VCaP (cell line): Measurements from ENCODE around the gene MTAP.

Experiments
- H3K27ac ChIP-seq: fragments of 450-650 bp; 2 replicates; pipeline ENCODE4 v1.5.1; 2017
- TF ChIP-seq, protein P1 (sequence below): fragments of 450-650 bp; conservative IDR thresholded peaks from 2 replicates; pipeline ENCODE4 v1.5.1; 2017; ENCODE audit warnings: mild to moderate bottlenecking, moderate library complexity

Gene MTAP

DNA sequence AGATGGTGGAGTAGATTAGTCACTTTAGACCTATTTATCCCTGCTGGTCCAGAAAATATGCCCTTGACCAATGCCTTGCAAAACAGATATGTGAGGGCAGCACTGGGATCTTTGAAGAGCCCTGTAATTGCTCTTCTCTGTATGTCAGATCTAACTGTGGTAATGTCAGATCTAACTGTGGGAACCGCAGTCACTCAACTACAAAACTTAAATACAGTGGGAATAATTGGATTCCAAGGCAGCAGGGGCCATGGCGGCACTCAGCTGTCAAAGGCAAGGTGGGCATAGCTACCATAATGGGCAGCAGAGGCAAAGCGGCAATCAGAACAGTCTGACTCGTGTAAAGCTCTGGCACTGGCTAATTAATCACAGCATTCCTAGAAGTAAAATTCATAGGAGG is 46.2 kb downstream of the MTAP start:
- TF ChIP-seq, protein P1, sequence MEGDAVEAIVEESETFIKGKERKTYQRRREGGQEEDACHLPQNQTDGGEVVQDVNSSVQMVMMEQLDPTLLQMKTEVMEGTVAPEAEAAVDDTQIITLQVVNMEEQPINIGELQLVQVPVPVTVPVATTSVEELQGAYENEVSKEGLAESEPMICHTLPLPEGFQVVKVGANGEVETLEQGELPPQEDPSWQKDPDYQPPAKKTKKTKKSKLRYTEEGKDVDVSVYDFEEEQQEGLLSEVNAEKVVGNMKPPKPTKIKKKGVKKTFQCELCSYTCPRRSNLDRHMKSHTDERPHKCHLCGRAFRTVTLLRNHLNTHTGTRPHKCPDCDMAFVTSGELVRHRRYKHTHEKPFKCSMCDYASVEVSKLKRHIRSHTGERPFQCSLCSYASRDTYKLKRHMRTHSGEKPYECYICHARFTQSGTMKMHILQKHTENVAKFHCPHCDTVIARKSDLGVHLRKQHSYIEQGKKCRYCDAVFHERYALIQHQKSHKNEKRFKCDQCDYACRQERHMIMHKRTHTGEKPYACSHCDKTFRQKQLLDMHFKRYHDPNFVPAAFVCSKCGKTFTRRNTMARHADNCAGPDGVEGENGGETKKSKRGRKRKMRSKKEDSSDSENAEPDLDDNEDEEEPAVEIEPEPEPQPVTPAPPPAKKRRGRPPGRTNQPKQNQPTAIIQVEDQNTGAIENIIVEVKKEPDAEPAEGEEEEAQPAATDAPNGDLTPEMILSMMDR, result no peak
- H3K27ac ChIP-seq, result no peak overlapping the region

DNA sequence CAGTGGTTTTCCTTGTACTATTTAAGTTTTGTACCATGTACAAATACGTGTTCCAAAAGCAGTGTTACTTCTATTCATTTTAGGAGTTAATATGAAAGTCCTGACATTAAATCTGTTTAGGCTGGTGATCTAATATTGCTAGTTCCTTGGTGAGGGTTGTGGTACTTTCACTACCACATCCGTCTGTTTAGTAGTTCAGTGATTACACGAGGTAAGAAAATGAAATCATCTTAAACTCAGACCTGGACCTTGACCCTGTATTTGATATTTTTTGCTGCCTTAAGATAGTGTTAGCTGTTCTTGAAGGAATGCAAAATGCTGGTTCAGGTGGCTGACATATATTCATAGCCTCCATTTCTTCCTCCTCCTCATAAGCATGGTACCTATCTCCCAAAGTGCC is 50.3 kb downstream of the MTAP start:
- TF ChIP-seq, protein P1, result no peak

DNA sequence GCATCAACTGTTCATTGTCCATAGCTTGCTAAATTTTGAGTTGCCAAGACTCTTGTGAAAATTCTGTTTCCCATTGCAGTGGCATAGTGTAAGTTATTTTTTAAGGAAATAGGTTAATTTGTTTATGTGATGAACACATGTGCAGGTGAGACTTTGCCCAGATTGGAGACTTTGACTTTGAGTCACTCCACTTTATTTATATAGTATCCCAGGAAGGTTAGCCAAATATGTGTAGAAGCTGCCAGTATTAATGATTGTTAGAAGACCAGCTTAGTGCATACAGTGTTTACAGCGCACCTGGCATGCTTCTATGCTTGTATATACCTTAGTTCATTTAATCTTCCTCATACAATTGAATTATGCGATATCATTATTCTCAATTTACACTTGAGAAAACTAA is 51.0 kb downstream of the MTAP start:
- no peak overlapping the region for H3K27ac ChIP-seq
- TF ChIP-seq, protein P1, result no peak

More for the DNA sequence above, 50.3 kb downstream of the MTAP start:
- no peak overlapping the region for H3K27ac ChIP-seq

DNA sequence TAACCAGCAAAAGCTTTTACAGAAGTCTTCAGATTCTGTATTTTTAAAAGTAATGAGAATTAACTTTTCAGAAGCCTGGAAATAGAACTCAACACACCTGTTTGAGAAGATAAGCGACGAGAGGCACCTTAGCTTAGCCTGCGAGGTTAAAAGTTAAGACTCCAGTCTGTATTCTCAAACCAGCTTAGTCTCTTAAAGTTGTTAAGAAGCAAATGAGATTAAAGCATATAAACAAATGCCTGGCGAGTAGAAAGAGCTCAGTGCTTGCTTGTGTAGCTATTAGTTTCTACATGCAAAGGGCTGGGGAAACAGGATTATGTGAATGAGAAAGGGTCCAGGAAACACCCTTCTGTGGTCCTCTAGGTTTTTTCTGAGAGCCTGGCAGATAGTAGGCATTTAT is 51.7 kb downstream of the MTAP start:
- TF ChIP-seq, protein P1, result no peak
- no peak overlapping the region for H3K27ac ChIP-seq

DNA sequence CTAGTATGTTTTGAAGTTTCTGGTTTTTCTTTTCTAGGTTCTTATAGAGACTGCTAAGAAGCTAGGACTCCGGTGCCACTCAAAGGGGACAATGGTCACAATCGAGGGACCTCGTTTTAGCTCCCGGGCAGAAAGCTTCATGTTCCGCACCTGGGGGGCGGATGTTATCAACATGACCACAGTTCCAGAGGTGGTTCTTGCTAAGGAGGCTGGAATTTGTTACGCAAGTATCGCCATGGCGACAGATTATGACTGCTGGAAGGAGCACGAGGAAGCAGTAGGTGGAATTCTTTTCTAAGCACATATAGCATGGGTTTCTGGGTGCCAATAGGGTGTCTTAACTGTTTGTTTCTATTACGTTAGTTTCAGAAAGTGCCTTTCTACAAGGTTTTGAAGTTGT is 52.2 kb downstream of the MTAP start:
- no peak overlapping the region for H3K27ac ChIP-seq
- TF ChIP-seq, protein P1, result no peak

DNA sequence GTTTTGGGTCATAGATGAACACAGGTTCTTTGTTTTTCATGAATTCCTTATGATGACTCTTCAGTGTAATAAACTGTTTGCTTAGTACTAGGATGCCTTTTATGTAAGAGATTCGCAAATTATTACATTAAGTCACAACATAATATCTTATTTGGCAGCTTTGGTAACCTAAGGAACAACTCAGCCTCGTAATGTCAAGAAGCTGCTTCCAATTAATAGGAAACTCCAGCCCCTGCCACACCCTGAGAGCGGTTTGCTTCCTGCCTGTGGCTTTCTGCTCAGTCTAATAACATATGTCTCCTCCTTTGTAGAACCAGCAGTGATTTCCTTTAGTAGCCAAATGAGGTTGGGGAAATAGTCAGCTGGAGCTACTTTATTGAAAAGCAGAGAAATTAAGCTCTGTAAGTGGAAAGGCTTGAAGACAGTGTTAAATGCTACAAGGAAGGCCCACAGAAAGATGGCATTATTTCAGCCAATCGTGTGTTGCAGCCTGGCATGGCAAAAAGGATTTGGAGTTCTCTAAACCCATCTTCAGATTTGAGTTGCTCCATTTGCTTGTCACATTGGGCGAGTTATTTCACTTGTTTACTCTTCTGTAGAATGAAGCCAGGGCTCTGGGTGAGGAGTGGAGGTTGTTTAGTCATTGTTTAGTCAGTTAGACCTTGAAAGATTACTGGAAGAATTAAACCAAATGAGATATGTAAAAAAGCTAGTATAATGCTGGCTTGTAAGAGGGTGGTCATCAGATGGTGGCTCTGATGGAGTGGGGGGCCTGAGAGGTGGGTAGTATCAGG is 54.1 kb downstream of the MTAP start:
- TF ChIP-seq, protein P1, result no peak
- no peak overlapping the region for H3K27ac ChIP-seq

DNA sequence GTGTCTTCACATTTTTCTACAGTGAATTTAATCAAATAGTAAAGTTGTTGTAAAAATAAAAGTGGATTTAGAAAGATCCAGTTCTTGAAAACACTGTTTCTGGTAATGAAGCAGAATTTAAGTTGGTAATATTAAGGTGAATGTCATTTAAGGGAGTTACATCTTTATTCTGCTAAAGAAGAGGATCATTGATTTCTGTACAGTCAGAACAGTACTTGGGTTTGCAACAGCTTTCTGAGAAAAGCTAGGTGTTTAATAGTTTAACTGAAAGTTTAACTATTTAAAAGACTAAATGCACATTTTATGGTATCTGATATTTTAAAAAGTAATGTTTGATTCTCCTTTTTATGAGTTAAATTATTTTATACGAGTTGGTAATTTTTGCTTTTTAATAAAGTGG is 60.4 kb downstream of the MTAP start:
- no peak overlapping the region for H3K27ac ChIP-seq
- TF ChIP-seq, protein P1, result no peak
